ENCODE data around the gene AVPR2. TPM values are rescaled to one million over a fixed set of nuclear protein-coding genes. Genes with fewer than 3 reads are reported as not detected.

The AVPR2 gene
- total RNA-seq (not detected), polyA plus RNA-seq (not detected)

DNA sequence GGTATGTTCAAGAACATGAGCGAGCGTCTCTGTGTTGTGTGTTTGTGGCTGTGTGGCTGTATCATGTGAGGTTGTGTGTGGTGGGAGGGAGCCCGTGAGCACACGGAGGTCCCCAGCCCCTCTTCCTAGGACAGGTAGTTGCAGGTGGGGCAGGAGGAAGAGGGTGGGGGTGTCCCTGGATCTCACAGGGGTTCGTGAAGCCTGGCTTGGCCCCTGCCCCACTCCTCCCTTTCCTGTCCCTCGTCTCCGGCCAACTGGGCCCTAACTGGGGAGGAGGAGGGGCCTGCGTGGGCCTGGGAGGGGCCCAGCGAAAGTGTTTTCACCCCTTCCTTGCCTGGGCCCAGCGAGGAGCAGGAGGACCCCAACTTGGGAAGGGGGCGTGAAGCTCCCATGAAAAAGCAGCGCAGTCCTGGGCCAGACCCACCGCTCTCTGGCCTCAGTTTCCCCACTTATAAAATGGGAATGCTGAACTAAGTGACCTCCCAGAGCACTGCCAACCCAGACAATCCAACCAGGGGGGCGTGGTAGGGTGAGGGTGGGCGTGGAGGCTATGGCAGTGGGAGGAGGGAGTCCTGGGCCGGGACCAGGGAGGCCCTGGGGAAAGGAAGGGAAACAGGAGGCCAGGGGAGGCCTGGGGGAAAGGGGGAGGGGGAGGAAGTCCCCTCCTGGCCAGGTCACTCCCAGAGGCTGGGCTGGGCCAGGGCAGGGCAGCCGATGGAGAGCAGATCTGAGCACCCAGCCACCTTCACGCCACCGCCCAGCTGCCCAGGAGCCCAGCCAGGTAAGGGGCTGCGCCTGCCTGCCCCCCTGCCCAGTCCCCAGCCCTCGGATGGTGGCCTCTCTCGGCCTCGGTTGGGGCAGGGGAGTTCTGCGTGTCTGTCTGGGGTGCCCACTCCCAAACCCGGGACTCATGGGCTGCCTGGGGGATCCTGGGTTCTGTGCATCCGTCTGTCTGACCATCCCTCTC, at the start of gene AVPR2:
Gene AVPR2 (plus strand): TSS at position 683 of the 967 bp plus-strand sequence. CDS start 473 bp downstream, outside the sequence.
- H3K27me3 ChIP-seq (ENCODE audit: control insufficient read depth, insufficient read depth, low read length), result no peaks in the 10 kb centered on the region
- peak in 1 of 2 donors; percentile 22 for ATAC-seq (ENCODE audit: low read depth in 2 of 2)
- H3K9me3 Mint-ChIP-seq, result peaks cover 0 to 2% (median 0%) of the 10 kb centered on the region in 7 donors
- no peak within 1 kb of the TSS for H3K4me3 ChIP-seq (ENCODE audit: low read depth, low read length)
- peak within 1 kb of the TSS; percentile 23 for H3K27ac ChIP-seq (ENCODE audit: insufficient read depth, low read length, poor library complexity, severe bottlenecking)
- H3K36me3 Mint-ChIP-seq, result no peaks in the 10 kb centered on the region
- H3K4me3 Mint-ChIP-seq, result peak within 1 kb of the TSS in 3 of 4 donors; percentile 49 to 74 (median 52)
- H3K4me1 Mint-ChIP-seq, result peaks cover 4 to 38% (median 15%) of the 10 kb centered on the region in 4 donors
- peaks cover 3% of the 10 kb centered on the region for H3K36me3 ChIP-seq (ENCODE audit: control insufficient read depth, insufficient read depth, low read length)
- H3K4me1 ChIP-seq (ENCODE audit: control insufficient read depth, insufficient read depth, low read length, poor library complexity, severe bottlenecking), result peaks cover 45% of the 10 kb centered on the region
- DNase-seq, result peak in 1 of 3 donors; percentile 30
- H3K27ac Mint-ChIP-seq, result peak within 1 kb of the TSS; percentile 65 to 97 (median 90)
- no peaks in the 10 kb centered on the region for H3K9me3 ChIP-seq (ENCODE audit: control insufficient read depth in 2 of 2, low read length in 2 of 2)
- H3K27me3 Mint-ChIP-seq, result peaks cover 5% of the 10 kb centered on the region

DNA sequence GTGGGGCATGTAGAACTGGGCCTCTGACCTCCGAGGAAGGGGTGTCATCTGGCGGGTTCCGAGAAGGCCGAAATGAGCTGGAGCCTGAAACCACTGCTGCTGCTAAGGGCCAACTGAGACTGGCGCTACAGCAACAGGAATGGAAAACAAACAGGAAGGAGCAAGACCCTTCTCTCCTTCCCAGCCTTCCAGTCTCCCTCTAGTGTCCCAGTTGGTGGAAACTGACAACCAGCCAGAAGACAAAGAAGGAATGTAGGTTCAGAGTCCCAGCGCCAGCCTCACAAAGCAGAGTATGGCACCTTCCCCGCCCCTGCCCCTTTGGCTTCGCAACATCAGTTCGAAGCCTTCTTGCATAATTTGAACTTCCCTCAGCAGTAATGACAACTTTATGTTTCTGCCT, 49.8 kb upstream of the AVPR2 start:
- Mint-ChIP-seq H3K4me1 (peaks cover 0 to 10% (median 0%) of the 10 kb centered on the region in 4 donors), H3K36me3 (no peaks in the 10 kb centered on the region), H3K27me3 (peaks cover 16% of the 10 kb centered on the region), H3K4me3 (no peak overlapping the region), H3K9me3 (no peaks in the 10 kb centered on the region), H3K27ac (no peak overlapping the region)
- Histone ChIP-seq H3K27ac (ENCODE audit: insufficient read depth, low read length, poor library complexity, severe bottlenecking) (no peak overlapping the region), H3K4me3 (ENCODE audit: low read depth, low read length) (no peak overlapping the region), H3K4me1 (ENCODE audit: control insufficient read depth, insufficient read depth, low read length, poor library complexity, severe bottlenecking) (no peaks in the 10 kb centered on the region), H3K27me3 (ENCODE audit: control insufficient read depth, insufficient read depth, low read length) (no peaks in the 10 kb centered on the region), H3K36me3 (ENCODE audit: control insufficient read depth, insufficient read depth, low read length) (no peaks in the 10 kb centered on the region), H3K9me3 (ENCODE audit: control insufficient read depth in 2 of 2, low read length in 2 of 2) (no peaks in the 10 kb centered on the region)
- ATAC-seq (ENCODE audit: low read depth in 2 of 2) (no peak), DNase-seq (no peak)

DNA sequence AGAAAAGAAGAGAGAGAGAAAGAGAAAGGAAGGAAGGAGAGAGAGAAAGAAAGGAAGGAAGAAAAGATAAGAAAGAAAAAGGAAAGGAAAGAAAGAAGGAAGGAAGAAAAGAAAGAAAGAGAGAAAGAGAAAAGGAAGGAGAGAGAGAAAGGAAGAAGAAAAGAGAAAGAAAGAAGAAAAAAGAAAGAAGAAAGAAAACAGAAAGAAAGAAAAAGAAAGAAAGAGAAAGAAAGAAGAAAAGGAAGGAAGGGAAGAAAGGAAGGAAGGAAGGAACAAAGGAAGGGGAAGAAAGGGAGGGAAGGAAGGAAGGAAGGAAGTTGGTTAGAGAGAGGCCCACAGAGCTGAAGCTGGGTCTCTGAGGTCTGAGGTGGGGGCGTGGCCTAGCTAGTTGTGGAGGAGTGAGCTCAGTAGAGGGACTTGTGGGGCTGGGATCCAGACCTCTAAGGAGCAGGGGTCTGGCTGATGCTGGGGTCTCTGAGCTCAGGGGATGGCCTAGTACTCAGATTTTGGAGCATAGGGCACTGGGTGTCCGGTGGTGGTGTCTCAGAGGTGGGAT, 47.0 kb upstream of the AVPR2 start:
- Histone ChIP-seq H3K4me3 (ENCODE audit: low read depth, low read length) (no peak overlapping the region), H3K4me1 (ENCODE audit: control insufficient read depth, insufficient read depth, low read length, poor library complexity, severe bottlenecking) (no peaks in the 10 kb centered on the region), H3K36me3 (ENCODE audit: control insufficient read depth, insufficient read depth, low read length) (no peaks in the 10 kb centered on the region), H3K9me3 (ENCODE audit: control insufficient read depth in 2 of 2, low read length in 2 of 2) (no peaks in the 10 kb centered on the region), H3K27me3 (ENCODE audit: control insufficient read depth, insufficient read depth, low read length) (no peaks in the 10 kb centered on the region), H3K27ac (ENCODE audit: insufficient read depth, low read length, poor library complexity, severe bottlenecking) (no peak overlapping the region)
- H3K9me3 Mint-ChIP-seq, result no peaks in the 10 kb centered on the region
- H3K4me3 Mint-ChIP-seq, result no peak overlapping the region
- no peak for DNase-seq
- no peak overlapping the region for H3K27ac Mint-ChIP-seq
- ATAC-seq (ENCODE audit: low read depth in 2 of 2), result no peak
- H3K36me3 Mint-ChIP-seq, result no peaks in the 10 kb centered on the region
- peaks cover 11% of the 10 kb centered on the region for H3K27me3 Mint-ChIP-seq
- H3K4me1 Mint-ChIP-seq, result peaks cover 0 to 14% (median 0%) of the 10 kb centered on the region in 4 donors

DNA sequence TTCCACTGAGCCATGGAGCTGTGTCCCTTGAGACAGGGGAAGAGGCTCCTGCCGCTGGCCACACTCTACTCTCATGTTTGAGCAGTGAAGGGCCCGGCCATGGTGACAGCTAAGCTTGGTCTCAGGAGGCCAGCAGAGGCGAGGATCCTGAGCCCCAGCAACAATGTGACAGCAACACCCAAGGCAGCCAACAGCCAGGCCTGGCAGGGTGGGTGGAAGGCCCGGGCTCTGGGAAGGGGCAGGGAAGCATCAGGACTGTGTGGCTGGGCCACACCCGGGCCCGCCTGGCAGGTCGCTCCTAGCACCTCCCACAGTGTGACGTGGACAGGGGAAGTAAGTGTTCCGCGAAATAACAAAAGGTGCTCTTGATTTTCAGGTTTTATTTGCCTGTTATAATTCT, 43.3 kb upstream of the AVPR2 start:
- H3K27me3 ChIP-seq (ENCODE audit: control insufficient read depth, insufficient read depth, low read length), result no peaks in the 10 kb centered on the region

DNA sequence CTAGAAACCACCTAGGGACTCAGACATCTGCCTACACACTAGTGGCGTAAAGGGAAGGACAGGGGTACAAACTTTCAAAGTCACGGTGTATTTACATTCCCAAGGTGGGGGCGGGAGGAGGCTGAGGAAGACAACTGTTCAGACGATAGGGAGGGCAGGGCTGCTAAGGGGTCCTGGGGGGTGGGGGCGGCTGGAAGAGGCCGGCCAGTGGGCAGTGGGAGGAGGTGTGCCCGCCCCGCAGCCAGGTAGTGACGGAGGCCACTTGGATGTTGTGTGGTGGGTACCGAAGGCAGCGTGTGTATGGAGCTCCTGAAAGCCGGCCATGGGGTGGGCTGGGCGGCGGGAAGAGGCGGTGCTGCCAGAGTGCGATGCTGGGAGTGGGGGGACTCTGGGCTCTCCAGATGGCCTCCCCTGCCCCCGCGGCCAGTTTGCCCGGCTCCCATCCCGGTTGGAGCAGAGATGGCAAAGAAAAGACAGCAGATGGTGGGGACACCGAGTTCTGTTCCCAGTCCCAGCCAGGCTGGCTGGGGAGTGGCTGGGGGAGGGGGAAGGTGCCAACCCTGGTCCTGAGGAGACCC, 42.7 kb upstream of the AVPR2 start:
- no peaks in the 10 kb centered on the region for H3K36me3 ChIP-seq (ENCODE audit: control insufficient read depth, insufficient read depth, low read length)
- no peak for ATAC-seq (ENCODE audit: low read depth in 2 of 2)
- H3K4me1 ChIP-seq (ENCODE audit: control insufficient read depth, insufficient read depth, low read length, poor library complexity, severe bottlenecking), result no peaks in the 10 kb centered on the region
- Mint-ChIP-seq H3K9me3 (no peaks in the 10 kb centered on the region), H3K4me3 (no peak overlapping the region), H3K36me3 (no peaks in the 10 kb centered on the region), H3K27me3 (peaks cover 6% of the 10 kb centered on the region), H3K4me1 (peaks cover 0 to 14% (median 0%) of the 10 kb centered on the region in 4 donors), H3K27ac (no peak overlapping the region)
- no peak overlapping the region for H3K4me3 ChIP-seq (ENCODE audit: low read depth, low read length)
- no peaks in the 10 kb centered on the region for H3K9me3 ChIP-seq (ENCODE audit: control insufficient read depth in 2 of 2, low read length in 2 of 2)
- no peak for DNase-seq
- H3K27ac ChIP-seq (ENCODE audit: insufficient read depth, low read length, poor library complexity, severe bottlenecking), result no peak overlapping the region
- H3K27me3 ChIP-seq (ENCODE audit: control insufficient read depth, insufficient read depth, low read length), result no peaks in the 10 kb centered on the region

More for the DNA sequence above, 43.3 kb upstream of the AVPR2 start:
- Histone ChIP-seq H3K4me1 (ENCODE audit: control insufficient read depth, insufficient read depth, low read length, poor library complexity, severe bottlenecking) (no peaks in the 10 kb centered on the region), H3K36me3 (ENCODE audit: control insufficient read depth, insufficient read depth, low read length) (no peaks in the 10 kb centered on the region), H3K9me3 (ENCODE audit: control insufficient read depth in 2 of 2, low read length in 2 of 2) (no peaks in the 10 kb centered on the region), H3K4me3 (ENCODE audit: low read depth, low read length) (no peak overlapping the region), H3K27ac (ENCODE audit: insufficient read depth, low read length, poor library complexity, severe bottlenecking) (no peak overlapping the region)
- ATAC-seq (ENCODE audit: low read depth in 2 of 2) (no peak), DNase-seq (no peak)
- H3K27ac Mint-ChIP-seq, result no peak overlapping the region
- H3K4me1 Mint-ChIP-seq, result peaks cover 0 to 14% (median 0%) of the 10 kb centered on the region in 4 donors
- peaks cover 6% of the 10 kb centered on the region for H3K27me3 Mint-ChIP-seq
- no peaks in the 10 kb centered on the region for H3K9me3 Mint-ChIP-seq
- no peaks in the 10 kb centered on the region for H3K36me3 Mint-ChIP-seq
- no peak overlapping the region for H3K4me3 Mint-ChIP-seq

DNA sequence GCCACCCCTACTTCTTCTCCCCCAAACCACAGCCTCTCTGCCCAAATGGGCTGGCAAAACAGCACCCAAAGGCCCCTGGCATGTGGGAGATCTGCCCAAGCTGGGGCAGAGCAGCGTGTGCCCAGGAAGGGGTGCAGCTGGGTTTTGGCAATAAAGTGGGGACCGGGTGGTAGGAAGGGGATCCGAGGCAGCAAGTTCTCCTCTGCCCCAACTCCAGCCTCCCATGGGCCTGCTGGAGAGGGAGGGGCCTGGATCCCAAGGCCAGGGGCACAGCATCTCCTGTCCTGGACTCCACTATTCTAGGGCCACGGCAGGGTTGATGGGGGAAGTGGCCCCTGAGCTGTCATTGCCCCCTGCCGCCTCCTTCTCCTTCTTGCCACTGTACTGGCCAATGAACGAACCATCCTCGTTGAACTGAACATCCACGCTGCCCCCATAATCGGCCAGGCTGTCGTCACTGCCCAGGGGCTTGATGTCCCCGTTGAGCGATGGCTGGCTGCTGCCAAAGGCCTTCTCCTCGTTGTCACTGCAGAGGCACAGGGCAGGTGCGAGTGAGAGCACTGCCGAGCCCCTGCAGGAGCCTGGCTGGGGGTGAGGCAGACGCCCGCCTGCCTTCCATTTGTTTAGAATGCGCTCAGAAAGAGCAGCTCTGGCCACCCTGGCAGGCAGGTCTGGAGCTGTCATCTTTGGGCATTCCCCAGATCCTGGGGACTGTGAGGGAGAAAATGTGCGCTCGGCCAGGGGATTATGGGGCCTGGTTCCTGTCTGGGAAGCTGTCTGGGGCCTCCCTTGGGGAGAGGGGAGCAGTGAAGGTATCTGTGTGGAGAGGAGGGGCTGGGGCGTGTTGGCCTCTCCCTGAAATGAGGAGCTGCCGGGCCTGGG, 41.9 kb upstream of the AVPR2 start:
- DNase-seq, result no peak
- Mint-ChIP-seq H3K9me3 (no peaks in the 10 kb centered on the region), H3K4me1 (peaks cover 0 to 7% (median 0%) of the 10 kb centered on the region in 4 donors), H3K36me3 (no peaks in the 10 kb centered on the region), H3K27me3 (peaks cover under 1% of the 10 kb centered on the region), H3K27ac (no peak overlapping the region), H3K4me3 (no peak overlapping the region)
- no peak for ATAC-seq (ENCODE audit: low read depth in 2 of 2)
- Histone ChIP-seq H3K4me3 (ENCODE audit: low read depth, low read length) (no peak overlapping the region), H3K36me3 (ENCODE audit: control insufficient read depth, insufficient read depth, low read length) (no peaks in the 10 kb centered on the region), H3K27ac (ENCODE audit: insufficient read depth, low read length, poor library complexity, severe bottlenecking) (no peak overlapping the region), H3K27me3 (ENCODE audit: control insufficient read depth, insufficient read depth, low read length) (no peaks in the 10 kb centered on the region), H3K4me1 (ENCODE audit: control insufficient read depth, insufficient read depth, low read length, poor library complexity, severe bottlenecking) (no peaks in the 10 kb centered on the region), H3K9me3 (ENCODE audit: control insufficient read depth in 2 of 2, low read length in 2 of 2) (no peaks in the 10 kb centered on the region)

Data from CD4-positive, CD25-positive, alpha-beta regulatory T cell (primary cell).